ACHN (cell line): ENCODE measurements around the gene NEDD9.

Experiments
- DNase-seq: peaks from one replicate; pipeline ENCODE4 v3.0.0-alpha.2; 2015
- in situ Hi-C: cut with HindIII; loops from 2 replicates; pipeline ENCODE4 v1.10.0; 2017; ENCODE audit warnings: low sequenced_read_pairs, low pct_ligation_motif_present, low pct_unique_long_range_greater_than_20kb

The NEDD9 gene

GRCh38 chr6:11223286-11223864 is 9.1 kb downstream of the NEDD9 start:
- no peak for DNase-seq
- in situ Hi-C loops, result no loop called here

GRCh38 chr6:11222385-11223277 is 9.8 kb downstream of the NEDD9 start:
- no peak for DNase-seq
- in situ Hi-C loops, result no loop called here

- DNase-seq, result no peak
- in situ Hi-C loops, result no loop called here
These were observed 10.7 kb downstream of the NEDD9 start for GRCh38 chr6:11221623-11222384.

GRCh38 chr6:11219400-11219834 is 13.1 kb downstream of the NEDD9 start:
- DNase-seq, result no peak
- in situ Hi-C loops, result no loop called here

GRCh38 chr6:11218538-11219399 is 13.7 kb downstream of the NEDD9 start:
- DNase-seq, result no peak
- in situ Hi-C loops, result no loop called here

GRCh38 chr6:11218102-11218442 is 14.4 kb downstream of the NEDD9 start:
- in situ Hi-C loops, result no loop called here
- no peak for DNase-seq

GRCh38 chr6:11217360-11218101 is 14.9 kb downstream of the NEDD9 start:
- in situ Hi-C loops, result no loop called here
- DNase-seq, result no peak

GRCh38 chr6:11215773-11216172 is 16.7 kb downstream of the NEDD9 start:
- in situ Hi-C loops, result no loop called here
- no peak for DNase-seq

- in situ Hi-C loops, result no loop called here
- no peak for DNase-seq
These were observed 17.6 kb downstream of the NEDD9 start for GRCh38 chr6:11214901-11215300.

- in situ Hi-C loops, result no loop called here
- DNase-seq, result no peak
These were observed 18.2 kb downstream of the NEDD9 start for GRCh38 chr6:11214084-11214833.

- DNase-seq, result no peak
- in situ Hi-C loops, result no loop called here
These were observed 18.9 kb downstream of the NEDD9 start for GRCh38 chr6:11213422-11214021.

- no peak for DNase-seq
- in situ Hi-C loops, result no loop called here
These were observed 19.8 kb downstream of the NEDD9 start for GRCh38 chr6:11212664-11213063.

GRCh38 chr6:11211254-11211653 is 21.2 kb downstream of the NEDD9 start:
- DNase-seq, result no peak
- in situ Hi-C loops, result no loop called here

- in situ Hi-C loops, result no loop called here
- DNase-seq, result no peak
These were observed 21.9 kb downstream of the NEDD9 start for GRCh38 chr6:11210386-11211138.

- in situ Hi-C loops, result no loop called here
- DNase-seq, result no peak
These were observed 22.6 kb downstream of the NEDD9 start for GRCh38 chr6:11209906-11210305.

- in situ Hi-C loops, result no loop called here
These were observed 23.1 kb downstream of the NEDD9 start for GRCh38 chr6:11209369-11209768.

More at GRCh38 chr6:11209369-11209768, 23.1 kb downstream of the NEDD9 start:
- DNase-seq, result no peak
